Posterior vena cava (tissue), 2 donors: ENCODE results near the gene NLRP7. TPM values are rescaled to one million over a fixed set of nuclear protein-coding genes. Genes with fewer than 3 reads are reported as not detected.
"Not testable (repeated sequence)": the region's sequence is repeated elsewhere in the genome, so short reads cannot be mapped to it uniquely, and the experiment has no call there.

ENCODE experiments used
- DNase-seq: peaks from one replicate; pipeline ENCODE4 v3.0.0-alpha.2; 2020; ENCODE audit warnings: low spot score
- intact Hi-C, 2 donors: fragments of 100-400 bp; cut with DNase I; formaldehyde crosslinking; loops; one replicate each; pipeline versions ENCODE4 v1.14.1 to v1.14.2; 2022 to 2023
- total RNA-seq, 2 donors: library from RNA; stranded (reverse); fragmentation: NEBNext Ultra II Directional; extraction: Animal tissue kit (Norgen Biotek cat#: 25700); gene quantifications; one replicate each; pipeline ENCODE4 v1.2.1, GENCODE V29; 2021
- donor health status: DM: yes; HTN: yes; CAD: no.
- donor health status: DM: yes; HTN: yes; CAD: no.

Gene NLRP7
- total RNA-seq, 2 donors from 2014 or later, result not detected

DNA sequence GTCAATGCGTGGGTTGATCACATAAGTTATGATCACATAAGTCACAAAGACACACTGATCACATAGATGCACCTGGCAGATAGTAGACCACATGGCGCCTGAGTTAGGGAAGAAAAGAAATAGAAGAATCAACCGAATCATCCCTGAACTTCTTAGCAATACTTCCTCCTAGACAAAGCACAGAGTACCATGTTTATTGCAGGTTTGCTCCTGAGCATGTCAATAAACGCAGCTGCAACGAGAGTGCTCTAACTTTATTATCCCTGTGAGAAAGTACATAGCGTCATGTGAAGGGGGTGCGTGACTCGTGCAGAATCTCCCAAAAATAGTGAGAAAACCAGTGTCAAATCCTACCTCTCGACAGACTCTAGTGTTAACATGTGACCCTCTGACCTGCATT lies 24.1 kb downstream of the NLRP7 start:
- intact Hi-C loops, result loop anchor here in 1 of 2 donors (5.0 kb wide), 1 partner anchor 559 kb away; no protein-coding TSS in a partner anchor
- DNase-seq, result no peak

DNA sequence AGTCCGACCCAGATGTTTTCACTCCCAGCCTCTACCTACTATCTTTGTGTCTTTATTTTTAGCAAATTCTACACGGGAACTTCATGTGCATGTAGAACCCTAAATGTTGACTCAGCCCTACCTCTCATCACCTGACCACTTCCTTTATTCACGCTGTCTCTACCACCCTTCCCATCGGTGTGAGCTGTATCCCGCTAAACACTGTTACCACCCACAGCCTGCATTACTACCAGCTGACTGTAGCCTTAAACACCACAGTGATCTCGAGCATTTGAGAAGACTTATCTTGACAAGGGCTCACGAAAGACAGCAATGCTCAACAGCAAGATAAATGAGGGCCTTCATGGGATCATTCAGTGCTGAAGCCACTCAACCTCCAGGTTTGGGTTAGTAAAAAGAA lies 26.2 kb downstream of the NLRP7 start:
- intact Hi-C loops, result loop anchor here in 1 of 2 donors (5.0 kb wide), 1 partner anchor 561 kb away; no protein-coding TSS in a partner anchor
- DNase-seq, result no peak

DNA sequence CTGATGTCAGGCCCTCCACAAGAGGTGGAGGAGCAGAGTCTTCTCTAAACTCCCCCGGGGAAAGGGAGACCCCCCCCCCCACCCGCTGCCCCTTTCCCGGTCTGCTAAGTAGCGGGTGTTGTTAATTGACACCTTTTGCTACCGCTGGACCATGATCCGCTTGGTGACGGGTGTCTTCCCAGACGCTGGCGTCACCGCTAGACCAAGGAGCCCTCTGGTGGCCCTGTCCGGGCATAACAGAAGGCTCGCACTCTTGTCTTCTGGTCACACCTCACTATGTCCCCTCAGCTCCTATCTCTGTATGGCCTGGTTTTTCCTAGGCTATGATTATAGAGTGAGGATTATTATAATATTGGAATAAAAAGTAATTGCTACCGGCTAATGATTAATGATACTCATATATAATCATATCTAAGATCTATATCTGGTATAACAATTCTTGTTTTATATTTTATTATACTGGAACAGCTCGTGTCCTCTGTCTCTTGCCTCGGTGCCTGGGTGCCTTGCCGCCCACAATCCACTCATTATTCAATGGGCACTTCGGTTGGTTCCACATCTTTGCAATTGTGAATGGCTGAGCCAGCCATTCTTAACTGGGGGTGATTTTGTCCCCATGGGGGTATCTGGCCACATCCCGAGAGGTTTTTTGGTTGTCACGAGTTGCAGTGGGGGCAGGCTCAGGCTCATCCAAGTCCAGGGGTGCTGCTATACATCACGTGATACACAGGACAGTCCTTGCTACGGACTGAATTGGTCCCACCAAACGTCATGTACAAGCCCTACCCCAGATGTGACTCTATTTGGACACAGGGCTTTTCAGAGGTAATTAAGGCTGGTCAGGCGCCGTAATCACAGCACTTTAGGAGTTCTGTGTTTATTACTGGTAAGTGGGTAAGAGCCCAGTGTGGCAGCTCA lies 27.4 kb downstream of the NLRP7 start:
- peak; percentile 34 for DNase-seq
- intact Hi-C loops, result loop anchor here in 1 of 2 donors (5.0 kb wide), 1 partner anchor 562 kb away; no protein-coding TSS in a partner anchor

DNA sequence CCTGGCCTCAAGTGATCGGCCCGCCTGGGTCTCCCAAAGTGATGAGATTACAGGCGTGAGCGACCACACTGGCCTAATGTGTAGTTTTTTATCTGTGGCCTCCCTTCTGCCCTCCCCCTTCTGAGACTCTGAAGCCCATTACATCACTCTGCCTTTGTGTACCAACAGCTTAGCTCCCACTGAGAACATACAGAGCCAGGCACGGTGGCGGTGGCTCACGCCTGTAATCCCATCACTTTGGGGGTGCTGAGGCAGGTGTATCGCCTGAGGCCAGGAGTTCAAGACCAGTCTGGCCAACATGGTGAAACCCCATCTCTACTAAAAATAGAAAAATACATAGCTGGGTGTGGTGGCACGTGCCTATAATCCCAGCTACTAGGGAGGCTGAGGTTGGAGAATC lies 28.8 kb downstream of the NLRP7 start:
- peak; percentile 46 for DNase-seq
- intact Hi-C loops, result no loop called here

DNA sequence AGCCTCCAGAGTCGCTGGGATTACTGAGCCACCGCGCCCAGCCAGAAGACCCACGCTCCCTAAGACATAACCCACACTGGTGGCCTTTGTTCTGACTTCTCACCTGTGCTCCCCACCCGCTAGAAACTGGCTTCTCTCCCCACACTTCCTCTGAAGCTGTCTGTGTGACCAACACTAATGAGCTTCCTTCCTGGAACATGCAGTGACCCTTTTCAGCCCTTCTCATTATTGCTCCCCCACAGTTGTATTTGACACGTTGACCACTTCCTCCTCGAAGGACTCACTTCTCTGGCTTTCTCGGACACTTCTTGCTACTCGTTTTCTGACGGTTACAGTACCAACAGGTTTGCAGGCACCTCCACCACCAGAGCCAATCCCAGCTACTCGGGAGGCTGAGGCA lies 30.5 kb downstream of the NLRP7 start:
- DNase-seq, result peak; percentile 22
- intact Hi-C loops, result no loop called here

DNA sequence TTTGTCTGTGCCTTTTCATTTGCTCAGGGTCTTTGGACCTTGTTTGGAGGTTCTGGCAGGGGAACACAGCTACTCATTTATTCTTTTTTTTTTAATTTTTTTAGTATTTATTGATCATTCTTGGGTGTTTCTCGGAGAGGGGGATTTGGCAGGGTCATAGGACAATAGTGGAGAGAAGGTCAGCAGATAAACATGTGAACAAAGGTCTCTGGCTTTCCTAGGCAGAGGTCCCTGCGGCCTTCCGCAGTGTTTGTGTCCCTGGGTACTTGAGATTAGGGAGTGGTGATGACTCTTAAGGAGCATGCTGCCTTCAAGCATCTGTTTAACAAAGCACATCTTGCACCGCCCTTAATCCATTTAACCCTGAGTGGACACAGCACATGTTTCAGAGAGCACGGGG lies 39.4 kb downstream of the NLRP7 start:
- intact Hi-C loops, DNase-seq: not testable (repeated sequence)

DNA sequence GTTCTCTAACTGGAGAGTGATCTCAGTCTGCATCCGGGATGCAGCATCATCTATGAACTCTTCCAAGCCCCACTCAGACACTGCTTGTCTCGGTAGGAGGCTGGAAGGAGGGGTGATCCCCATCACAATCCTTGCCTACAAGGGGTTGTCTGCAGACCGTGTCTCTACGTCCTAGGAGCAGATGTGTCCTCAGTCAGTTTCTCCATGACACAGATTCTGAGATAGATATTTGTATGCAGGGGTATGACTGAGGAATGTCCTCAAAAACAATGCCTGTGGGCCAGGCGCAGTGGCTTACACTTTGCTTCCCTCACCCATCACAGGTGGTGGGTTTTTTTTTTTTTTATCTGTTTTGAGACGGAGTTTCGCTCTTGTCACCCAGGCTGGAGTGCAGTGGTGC lies 40.5 kb downstream of the NLRP7 start:
- DNase-seq, result no peak
- intact Hi-C loops, result no loop called here

DNA sequence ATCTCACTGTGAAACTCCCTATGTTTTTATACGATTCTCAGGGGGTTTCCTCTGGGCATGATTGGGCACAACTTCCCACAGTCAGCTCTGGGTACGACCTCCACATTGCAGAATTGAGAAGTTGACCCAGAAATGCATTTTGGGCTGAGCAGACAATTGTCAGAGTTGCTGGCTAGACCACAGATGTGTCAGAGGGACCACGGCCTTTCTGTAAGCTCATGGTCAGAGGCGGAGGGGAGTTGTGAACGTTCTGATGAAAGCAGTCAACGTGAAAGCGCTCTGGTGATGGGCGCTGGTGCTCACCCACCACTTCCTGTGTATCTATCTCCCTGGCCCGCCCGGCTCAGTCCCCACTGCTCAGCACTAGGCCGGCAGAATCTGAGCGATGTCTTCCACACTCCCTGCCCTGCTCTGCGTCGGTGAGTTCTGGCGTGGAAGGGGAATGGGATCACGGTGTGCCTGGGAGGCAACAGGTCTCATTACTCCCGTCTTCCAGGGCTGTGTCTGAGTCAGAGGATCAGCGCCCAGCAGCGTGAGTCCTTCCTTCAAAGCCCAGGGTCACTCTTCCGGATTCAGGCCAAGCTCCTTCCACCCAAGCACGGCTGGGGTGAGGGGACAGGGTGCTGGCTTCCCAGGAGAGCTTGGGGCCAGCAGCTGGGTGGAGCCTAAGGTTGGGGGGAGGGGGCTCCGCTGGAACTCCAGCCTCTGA lies 41.4 kb downstream of the NLRP7 start, which contains the start of gene NCR1:
NCR1 (plus strand) TSS at position 346 of the 709 bp plus-strand sequence; CDS start at position 386, 40 bp downstream.
- peak; percentile 74 for DNase-seq

DNA sequence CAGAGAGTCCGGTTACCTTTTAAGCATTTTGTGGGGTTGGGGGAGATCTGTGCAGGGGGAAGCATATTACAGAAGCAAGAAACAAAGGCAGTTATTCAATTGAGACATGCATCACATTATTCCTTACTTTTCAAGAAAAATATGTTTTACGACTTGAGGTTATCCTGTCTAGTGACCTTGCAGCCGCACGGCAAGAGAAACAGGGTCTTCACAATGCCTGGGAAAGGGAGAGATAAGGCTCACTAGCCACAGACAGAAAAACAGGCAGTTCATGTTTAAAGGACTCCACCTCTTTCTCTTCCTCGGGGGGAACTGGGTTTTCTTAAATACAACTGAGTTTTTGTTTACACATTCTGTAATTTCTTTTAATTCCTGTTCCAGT lies 41.9 kb downstream of the NLRP7 start:
- DNase-seq, result peak; percentile 9
- intact Hi-C loops, result no loop called here

More for the DNA sequence above, 41.4 kb downstream of the NLRP7 start, which contains the start of gene NCR1:
- intact Hi-C loops, result no loop called here

DNA sequence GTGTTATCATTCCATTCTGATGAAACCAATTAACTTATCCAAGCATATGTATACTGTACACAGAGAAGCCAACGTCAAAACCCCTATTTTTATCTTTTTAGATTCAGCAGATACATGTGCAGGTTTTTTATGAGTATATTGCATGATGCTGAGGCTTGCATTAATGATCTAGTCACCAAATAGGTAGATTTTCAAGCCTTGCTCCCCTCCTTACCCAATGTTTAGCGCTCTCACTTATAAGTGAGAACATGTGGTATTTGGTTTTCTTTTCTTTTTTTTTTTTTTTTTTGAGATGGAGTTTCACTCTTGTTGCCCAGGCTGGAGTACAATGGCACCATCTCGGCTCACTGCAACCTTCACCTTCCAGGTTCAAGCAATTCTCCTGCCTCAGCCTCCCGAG lies 43.1 kb downstream of the NLRP7 start:
- DNase-seq, intact Hi-C loops: not testable (repeated sequence)

DNA sequence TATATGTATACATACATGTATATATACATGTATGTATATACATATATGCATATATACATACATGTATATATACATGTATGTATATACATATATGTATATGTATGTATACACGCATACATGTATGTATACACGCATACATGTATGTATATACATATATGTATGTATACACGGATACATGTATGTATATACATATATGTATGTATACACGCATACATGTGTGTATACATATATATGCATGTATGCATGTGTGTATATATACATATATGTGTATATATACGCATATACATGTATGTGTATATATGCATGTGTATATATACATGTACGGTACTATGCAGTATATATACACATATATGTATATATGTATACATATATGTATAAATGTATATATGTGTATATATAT lies 44.0 kb downstream of the NLRP7 start:
- intact Hi-C loops, result no loop called here
- no peak for DNase-seq

DNA sequence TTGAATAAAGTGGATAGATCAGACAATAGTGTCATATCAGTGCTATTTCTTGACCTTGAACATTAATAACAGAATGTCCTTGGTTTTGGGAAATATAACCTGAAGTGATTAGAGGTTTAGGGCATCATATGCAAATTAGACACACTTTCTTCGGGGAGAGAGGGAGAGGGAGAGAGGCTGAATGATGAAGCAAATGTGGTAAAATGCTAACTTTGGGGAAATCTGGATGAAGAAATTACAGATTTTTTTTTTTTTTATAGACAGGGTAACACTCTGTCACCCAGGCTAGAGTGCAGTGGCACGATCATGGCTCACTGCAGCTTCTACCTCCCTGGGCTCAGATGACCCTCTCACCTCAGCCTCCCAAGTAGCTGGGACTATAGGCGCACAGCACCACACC lies 45.3 kb downstream of the NLRP7 start:
- intact Hi-C loops, result no loop called here
- no peak for DNase-seq

DNA sequence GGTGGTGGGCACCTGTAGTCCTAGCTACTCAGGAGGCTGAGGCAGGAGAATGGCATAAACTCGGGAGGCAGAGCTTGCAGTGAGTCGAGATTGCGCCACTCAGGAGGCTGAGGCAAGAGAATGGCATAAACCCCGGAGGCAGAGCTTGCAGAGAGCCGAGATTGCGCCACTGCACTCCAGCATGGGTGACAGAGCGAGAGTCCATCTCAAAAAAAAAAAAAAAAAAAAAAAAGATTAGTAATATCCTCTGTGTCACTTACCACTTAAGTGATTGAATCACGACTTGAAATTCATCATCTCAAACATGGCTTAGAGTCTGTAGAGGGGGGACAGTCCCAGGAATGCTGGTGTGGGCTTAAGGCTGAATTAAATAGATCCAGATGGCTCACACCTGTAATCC lies 46.2 kb downstream of the NLRP7 start:
- peak; percentile 87 for DNase-seq
- intact Hi-C loops, result not testable (repeated sequence)

DNA sequence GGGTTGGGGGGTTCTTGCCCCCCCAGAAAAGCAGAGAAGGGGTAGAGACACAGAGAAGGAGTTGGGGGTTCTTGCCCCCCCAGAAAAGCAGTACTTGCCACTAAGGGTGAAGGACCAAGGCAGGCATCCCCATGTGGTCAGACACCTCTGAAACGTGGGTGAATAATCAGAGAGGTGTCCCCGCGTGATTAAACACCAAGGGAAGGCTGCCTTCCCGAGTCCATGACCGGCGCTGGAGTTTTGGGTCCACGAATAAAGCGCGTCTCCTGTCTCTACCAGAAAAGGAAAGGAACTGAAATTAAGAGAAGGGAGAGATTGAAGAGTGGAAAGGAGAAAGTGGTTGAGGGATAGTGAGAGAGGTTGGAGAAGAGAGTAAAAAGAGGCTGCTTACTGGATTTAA lies 47.7 kb downstream of the NLRP7 start:
- DNase-seq, result peak; percentile 51
- intact Hi-C loops, result not testable (repeated sequence)

DNA sequence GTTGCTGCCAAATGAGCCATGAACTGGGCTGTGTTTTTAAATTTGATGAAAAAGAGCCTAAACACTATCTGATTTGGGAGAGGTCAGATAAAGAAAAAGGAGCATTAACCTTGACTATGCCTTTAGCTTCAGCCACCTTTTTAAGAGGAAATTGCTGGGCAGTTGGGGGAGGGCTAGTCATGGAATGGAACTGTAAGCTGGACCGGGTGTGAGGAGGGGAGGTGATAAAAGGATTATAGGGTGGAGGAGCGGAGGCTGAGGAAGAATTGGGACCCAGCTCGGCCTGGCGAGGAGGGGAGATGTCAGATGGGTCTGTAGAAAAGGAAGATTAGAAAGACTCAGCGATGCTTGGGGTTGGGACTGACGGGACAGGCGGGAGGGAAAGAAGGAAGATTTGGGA lies 48.6 kb downstream of the NLRP7 start:
- intact Hi-C loops, result not testable (repeated sequence)
- DNase-seq, result peak; percentile 64

DNA sequence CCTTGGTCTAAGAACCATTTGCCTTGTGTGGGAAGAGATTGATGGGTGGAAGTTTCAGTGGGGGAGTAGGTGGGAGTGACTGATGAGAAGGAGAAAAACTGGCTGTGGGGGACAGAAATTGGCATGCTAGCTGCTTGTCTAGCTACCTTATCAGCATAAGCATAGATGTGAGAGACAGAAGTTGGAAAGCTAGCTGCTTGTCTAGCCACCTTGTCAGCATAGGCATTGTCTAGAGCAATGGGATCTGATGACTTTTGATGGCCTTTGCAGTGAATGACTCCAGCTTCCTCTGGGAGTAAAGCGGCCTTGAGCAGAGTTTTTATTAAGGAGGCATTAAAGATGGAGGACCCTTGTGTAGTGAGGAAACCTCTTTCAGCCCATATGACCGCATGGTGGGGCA lies 51.3 kb downstream of the NLRP7 start:
- DNase-seq, result no peak
- intact Hi-C loops, result no loop called here

DNA sequence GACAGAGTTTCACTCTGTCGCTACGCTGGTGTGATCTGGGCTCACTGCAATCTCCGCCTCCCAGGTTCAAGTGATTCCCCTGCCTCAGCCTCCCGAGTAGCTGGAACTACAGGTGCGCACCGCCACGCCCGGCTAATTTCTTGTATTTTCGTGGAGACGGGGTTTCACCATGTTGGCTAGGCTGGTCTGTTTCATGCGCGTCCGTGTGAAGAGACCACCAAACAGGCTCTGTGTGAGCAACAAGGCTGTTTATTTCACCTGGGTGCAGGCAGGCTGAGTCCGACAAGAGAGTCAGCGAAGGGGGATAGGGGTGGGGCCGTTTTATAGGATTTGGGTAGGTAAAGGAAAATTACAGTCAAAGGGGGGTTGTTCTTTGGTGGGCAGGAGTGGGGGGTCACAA lies 53.2 kb downstream of the NLRP7 start:
- intact Hi-C loops, DNase-seq: not testable (repeated sequence)

DNA sequence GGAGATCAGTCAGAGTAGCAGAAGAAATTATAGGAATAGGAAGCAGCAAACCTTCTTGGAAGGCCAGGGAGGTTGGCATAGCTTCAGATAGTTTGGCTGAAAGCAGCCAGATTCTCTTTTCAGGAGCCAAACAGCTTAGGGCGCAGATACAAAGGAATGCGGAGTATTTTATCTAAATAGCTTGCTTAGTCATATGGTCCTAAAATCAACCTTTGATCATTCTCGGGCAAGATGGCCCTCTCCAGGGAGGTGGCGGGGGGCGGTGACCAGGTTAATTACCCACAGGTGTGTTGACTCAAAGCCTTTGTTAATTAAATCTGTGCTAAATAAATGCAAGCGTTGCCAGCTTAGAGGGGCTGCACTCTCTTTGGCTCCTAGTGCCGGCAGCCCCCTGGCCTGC lies 53.9 kb downstream of the NLRP7 start:
- no peak for DNase-seq
- intact Hi-C loops, result no loop called here

DNA sequence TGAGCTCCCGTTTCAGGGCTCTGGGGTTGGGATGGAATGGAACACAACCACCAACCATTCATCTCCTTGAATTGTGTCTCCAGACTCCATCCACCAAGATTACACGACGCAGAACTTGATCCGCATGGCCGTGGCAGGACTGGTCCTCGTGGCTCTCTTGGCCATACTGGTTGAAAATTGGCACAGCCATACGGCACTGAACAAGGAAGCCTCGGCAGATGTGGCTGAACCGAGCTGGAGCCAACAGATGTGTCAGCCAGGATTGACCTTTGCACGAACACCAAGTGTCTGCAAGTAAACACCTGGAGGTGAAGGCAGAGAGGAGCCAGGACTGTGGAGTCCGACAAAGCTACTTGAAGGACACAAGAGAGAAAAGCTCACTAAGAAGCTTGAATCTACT lies 57.8 kb downstream of the NLRP7 start:
- no peak for DNase-seq
- intact Hi-C loops, result no loop called here

DNA sequence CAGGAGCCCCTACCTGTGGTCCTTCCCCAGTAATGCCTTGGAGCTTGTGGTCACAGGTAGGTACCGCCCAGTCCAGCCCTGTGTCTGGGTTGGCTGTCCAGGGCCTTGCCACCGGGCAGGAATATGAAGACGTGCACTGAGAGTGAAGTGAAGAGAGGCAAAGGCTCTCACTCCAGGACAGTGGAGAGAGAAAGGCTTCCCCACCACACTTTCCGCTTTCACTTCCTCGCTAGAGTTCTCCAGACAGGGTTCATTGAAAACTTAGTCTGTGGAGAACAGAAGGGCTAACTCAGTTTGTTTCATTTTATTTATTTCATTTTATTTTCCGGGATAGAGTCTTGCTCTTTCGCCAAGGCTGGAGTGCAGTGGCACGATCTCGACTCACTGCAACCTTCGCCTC lies 59.1 kb downstream of the NLRP7 start:
- no peak for DNase-seq
- intact Hi-C loops, result no loop called here
